Esophagus squamous epithelium (tissue), 5 donors: ENCODE data around the gene NR2C2AP. TPM values are rescaled to one million over a fixed set of nuclear protein-coding genes. Genes with fewer than 3 reads are reported as not detected.

Experiments used
- DNase-seq: peaks from one replicate; lab custom pipeline; 2025; lab: John Stamatoyannopoulos, UW
- H3K27ac ChIP-seq, 4 donors: fragments of 200-600 bp; sonication (generic); one replicate each; pipeline ENCODE4 v1.5.1; 2016 to 2019; ENCODE audit warnings: mild to moderate bottlenecking in 1 of 4
- H3K27me3 ChIP-seq, 4 donors: fragments of 200-600 bp; sonication (generic); 1 replicate in 3 of 4; 2 replicates in 1 of 4; pipeline versions ENCODE4 v1.5.1 to v1.6.0; 2017 to 2021; ENCODE audit warnings: antibody characterized with exemption in 1 of 4
- H3K36me3 ChIP-seq, 3 donors: fragments of 200-600 bp; sonication (generic); one replicate each; pipeline ENCODE4 v1.5.1; 2016 to 2019
- H3K4me1 ChIP-seq, 3 donors: fragments of 200-600 bp; sonication (generic); one replicate each; pipeline ENCODE4 v1.5.1; 2017 to 2019
- H3K4me3 ChIP-seq, 4 donors: fragments of 200-600 bp; sonication (generic); 1 replicate in 3 of 4; 2 replicates in 1 of 4; pipeline ENCODE4 v1.5.1; 2016 to 2019; ENCODE audit warnings: mild to moderate bottlenecking in 2 of 4, moderate library complexity in 1 of 4
- H3K9me3 ChIP-seq, 3 donors: fragments of 200-600 bp; sonication (generic); one replicate each; pipeline ENCODE4 v1.5.1; 2016 to 2019
- POLR2A ChIP-seq, 4 donors: fragments of 450-650 bp; IDR thresholded peaks; one replicate each; pipeline ENCODE4 v1.6.1; 2017; ENCODE audit warnings: antibody characterized with exemption in 4 of 4, mild to moderate bottlenecking in 4 of 4, moderate library complexity in 3 of 4
- WGBS, 2 donors: methylation state at CpG; one replicate each; pipeline ENCODE4 v1.1.5; 2018; 5-methylcytosine and 5-hydroxymethylcytosine counted together
- intact Hi-C: fragments of 100-400 bp; cut with DNase I; formaldehyde crosslinking; loops from one replicate; pipeline ENCODE4 v1.15.0; 2022
- total RNA-seq, 4 donors: library from RNA; depleted of rRNA; stranded (reverse); fragments of >200 nt; gene quantifications; one replicate each; pipeline ENCODE4 v1.1.0, GENCODE V29; 2016
- TF ChIP-seq, protein P1 (sequence below), 6 experiments: fragments of 450-650 bp in 4 of 6; fragments of 200-600 bp in 2 of 6; sonication (generic) in 2 of 6; IDR thresholded peaks; one replicate each; pipeline ENCODE4 v1.5.1; 2016 to 2019; ENCODE audit warnings: antibody characterized with exemption in 6 of 6, mild to moderate bottlenecking in 4 of 6, moderate library complexity in 4 of 6
- donor health status: DM: yes; HTN: yes; CAD: no.

The NR2C2AP gene, protein sequence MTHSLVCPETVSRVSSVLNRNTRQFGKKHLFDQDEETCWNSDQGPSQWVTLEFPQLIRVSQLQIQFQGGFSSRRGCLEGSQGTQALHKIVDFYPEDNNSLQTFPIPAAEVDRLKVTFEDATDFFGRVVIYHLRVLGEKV
- total RNA-seq, result 10 to 100 TPM in 3 of 4 donors, 1 to 10 TPM in 1; 8.8 to 22.9 (median 13.0) TPM

DNA sequence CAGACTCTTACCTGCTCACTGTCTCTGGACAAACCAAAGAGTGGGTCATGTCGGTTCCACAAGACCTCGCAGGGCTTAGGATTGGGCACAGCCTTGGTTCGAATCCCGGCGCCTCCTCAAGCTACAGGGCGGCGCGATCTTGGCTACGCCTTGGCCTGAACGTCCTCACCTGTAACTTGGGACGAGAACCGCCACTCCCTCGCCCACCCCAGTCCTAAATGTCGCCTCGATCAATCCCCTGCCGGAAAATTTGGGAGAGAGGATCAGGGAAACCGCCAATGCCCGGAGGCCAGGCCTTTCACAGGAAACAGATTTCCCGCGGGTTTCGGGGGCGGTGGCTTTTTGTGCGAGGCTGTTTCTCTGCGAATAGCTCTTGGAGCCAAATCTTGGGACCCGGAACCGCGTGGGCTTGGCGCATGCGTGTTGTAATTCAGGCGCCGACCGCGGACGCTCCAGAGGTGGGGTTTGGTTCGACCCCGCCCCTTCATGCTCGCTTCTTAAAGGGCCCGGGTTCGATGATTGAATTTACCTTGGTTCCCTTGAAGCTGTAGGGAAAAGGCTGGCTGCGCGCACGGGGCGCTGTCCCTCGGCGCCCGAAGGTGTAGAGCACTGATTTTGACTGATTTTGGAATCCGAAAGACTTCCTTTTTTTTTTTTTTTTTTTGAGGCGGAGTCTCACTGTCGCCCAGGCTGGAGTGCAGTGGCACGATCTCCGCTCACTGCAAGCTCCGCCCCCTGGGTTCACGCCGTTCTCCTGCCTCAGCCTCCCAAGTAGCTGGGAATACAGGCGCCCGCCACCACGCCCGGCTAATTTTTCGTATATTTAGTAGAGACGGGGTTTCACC, at the start of gene NR2C2AP:
TSS of gene NR2C2AP (minus strand) at position 403 of the 845 bp plus-strand sequence. CDS start at position 49, 354 bp downstream.
- intact Hi-C loops, result no loop called here
- 9 to 18% methylated on average over 20 to 22 of the region's 60 CpGs for WGBS, 2 donors
- Histone ChIP-seq H3K27me3 (peaks cover 0 to 21% (median under 1%) of the 10 kb centered on the region in 4 donors), H3K36me3 (peaks cover 8 to 35% (median 12%) of the 10 kb centered on the region in 3 donors), H3K9me3 (no peaks in the 10 kb centered on the region), H3K4me1 (peaks cover 0 to 32% (median 11%) of the 10 kb centered on the region in 3 donors), H3K27ac (peak within 1 kb of the TSS; percentile 82 to 93 (median 88)), H3K4me3 (peak within 1 kb of the TSS; percentile 50 to 79 (median 68))
- TF ChIP-seq, protein P1, sequence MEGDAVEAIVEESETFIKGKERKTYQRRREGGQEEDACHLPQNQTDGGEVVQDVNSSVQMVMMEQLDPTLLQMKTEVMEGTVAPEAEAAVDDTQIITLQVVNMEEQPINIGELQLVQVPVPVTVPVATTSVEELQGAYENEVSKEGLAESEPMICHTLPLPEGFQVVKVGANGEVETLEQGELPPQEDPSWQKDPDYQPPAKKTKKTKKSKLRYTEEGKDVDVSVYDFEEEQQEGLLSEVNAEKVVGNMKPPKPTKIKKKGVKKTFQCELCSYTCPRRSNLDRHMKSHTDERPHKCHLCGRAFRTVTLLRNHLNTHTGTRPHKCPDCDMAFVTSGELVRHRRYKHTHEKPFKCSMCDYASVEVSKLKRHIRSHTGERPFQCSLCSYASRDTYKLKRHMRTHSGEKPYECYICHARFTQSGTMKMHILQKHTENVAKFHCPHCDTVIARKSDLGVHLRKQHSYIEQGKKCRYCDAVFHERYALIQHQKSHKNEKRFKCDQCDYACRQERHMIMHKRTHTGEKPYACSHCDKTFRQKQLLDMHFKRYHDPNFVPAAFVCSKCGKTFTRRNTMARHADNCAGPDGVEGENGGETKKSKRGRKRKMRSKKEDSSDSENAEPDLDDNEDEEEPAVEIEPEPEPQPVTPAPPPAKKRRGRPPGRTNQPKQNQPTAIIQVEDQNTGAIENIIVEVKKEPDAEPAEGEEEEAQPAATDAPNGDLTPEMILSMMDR (IDR thresholded peaks at IDR 0.05), result peak in 1 of 6 experiments; percentile 6
- TF ChIP-seq POLR2A (IDR thresholded peaks at IDR 0.05), result peak in 1 of 4 donors; percentile 8
- DNase-seq, result peak; percentile 32

DNA sequence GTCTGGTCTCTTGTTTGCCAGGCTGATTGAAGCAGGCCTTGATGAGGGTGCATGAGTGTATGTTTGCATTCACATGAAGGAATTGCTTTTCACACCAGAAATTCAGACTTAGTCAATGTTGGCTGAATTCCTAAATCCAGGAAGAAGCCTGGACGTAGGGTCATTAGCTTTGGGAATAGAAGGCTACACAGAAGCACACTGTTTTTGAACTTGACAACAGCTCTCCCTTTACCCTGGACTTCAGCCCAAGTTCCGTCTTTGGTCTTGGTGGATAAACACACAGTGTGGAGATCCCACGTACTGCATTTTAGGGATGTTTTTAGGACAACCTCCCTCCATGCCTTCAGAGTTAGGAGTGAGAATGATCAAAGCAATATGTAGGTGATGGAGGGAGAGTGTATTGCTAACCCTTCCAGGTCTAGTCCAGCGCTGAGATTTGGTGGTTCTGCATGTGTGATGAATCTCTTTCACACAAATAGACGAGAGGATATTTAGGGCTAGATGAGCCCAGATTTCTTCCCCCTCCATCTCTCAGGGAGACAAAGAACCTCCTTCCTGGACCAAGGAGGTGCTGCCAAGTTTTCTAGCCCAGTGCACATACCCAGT, 47.1 kb upstream of the NR2C2AP start:
- intact Hi-C loops, result no loop called here
- Histone ChIP-seq H3K9me3 (no peaks in the 10 kb centered on the region), H3K27me3 (peaks cover 0 to 60% (median 2%) of the 10 kb centered on the region in 4 donors), H3K4me3 (no peak overlapping the region), H3K36me3 (no peaks in the 10 kb centered on the region), H3K4me1 (no peaks in the 10 kb centered on the region), H3K27ac (no peak overlapping the region)
- no peak for TF ChIP-seq POLR2A (IDR thresholded peaks at IDR 0.05)
- TF ChIP-seq, protein P1 (IDR thresholded peaks at IDR 0.05), result no peak
- 46 to 61% methylated on average over 5 of the region's 5 CpGs for WGBS, 2 donors
- DNase-seq, result no peak

DNA sequence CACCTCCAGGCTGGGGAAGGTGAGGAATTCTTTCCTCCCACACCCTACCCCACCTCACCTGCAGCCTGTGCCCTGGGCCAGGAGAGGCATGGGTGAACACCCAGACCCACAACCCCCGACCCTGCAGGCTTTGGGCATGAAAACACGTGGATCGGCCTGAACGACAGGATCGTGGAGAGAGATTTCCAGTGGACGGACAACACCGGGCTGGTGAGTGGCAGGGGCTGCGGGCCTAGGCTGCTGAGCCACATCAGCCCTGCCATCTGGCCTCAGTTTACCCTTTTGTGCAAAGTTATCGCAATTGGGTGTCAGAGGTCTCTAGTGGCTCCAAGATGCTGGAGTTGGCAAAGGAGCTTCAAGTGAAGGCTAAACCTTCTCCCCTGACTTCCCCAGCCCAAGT, 37.3 kb upstream of the NR2C2AP start:
- H3K9me3 ChIP-seq, result peaks cover 0 to 8% (median 0%) of the 10 kb centered on the region in 3 donors
- TF ChIP-seq, protein P1 (IDR thresholded peaks at IDR 0.05), result no peak
- TF ChIP-seq POLR2A (IDR thresholded peaks at IDR 0.05), result no peak
- no peaks in the 10 kb centered on the region for H3K36me3 ChIP-seq
- no peaks in the 10 kb centered on the region for H3K4me1 ChIP-seq
- no peak overlapping the region for H3K27ac ChIP-seq
- DNase-seq, result no peak
- H3K4me3 ChIP-seq, result no peak overlapping the region
- WGBS, 2 donors, result 69 to 70% methylated on average over 6 to 9 of the region's 9 CpGs
- intact Hi-C loops, result no loop called here
- H3K27me3 ChIP-seq, result peaks cover 0 to 33% (median 0%) of the 10 kb centered on the region in 4 donors

DNA sequence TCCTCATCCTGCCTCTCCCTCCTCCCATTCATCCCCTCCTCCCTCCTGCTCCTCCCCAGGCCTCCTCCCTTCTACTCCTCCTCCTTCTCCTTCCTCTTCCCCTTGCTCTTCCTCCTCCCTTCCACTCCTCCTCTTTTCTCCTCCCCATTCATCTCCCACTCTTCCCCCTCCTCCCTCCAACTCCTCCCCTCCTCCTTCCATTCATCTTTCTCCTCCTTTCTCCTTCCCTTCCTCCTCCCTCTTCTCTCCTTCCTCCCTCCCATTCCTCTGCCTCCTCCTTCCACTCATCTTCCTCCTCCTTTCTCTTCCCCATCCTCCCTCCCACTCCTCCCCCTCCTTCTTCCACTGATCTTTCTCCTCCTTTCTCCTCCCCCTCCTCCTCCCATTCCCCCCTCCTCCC, 36.5 kb upstream of the NR2C2AP start:
- Histone ChIP-seq H3K4me1 (no peaks in the 10 kb centered on the region), H3K36me3 (no peaks in the 10 kb centered on the region), H3K27ac (no peak overlapping the region), H3K9me3 (peaks cover 0 to 16% (median 7%) of the 10 kb centered on the region in 3 donors), H3K27me3 (peaks cover 0 to 33% (median 0%) of the 10 kb centered on the region in 4 donors), H3K4me3 (no peak overlapping the region)
- no peak for DNase-seq
- intact Hi-C loops, result no loop called here
- TF ChIP-seq, protein P1 (IDR thresholded peaks at IDR 0.05), result no peak
- no peak for TF ChIP-seq POLR2A (IDR thresholded peaks at IDR 0.05)
